ENCODE results near the gene FOLR1.

- TF ChIP-seq POLR2AphosphoS5 (IDR thresholded peaks at IDR 0.05; ENCODE audit: low read depth) (no peak), GABPA (IDR thresholded peaks at IDR 0.05; ENCODE audit: low read depth) (no peak), CTCF (IDR thresholded peaks at IDR 0.05; ENCODE audit: insufficient read depth, low read length) (no peak), REST (IDR thresholded peaks at IDR 0.05; ENCODE audit: insufficient replicate concordance, low read depth) (no peak)
Observed at GRCh38 chr11:72236774-72237111, 44.8 kb downstream of the FOLR1 start.
